Esophagus muscularis mucosa (tissue), 4 donors: ENCODE measurements around the gene STRN3. TPM values are rescaled to one million over a fixed set of nuclear protein-coding genes. Genes with fewer than 3 reads are reported as not detected.
"Not testable (repeated sequence)": the region's sequence is repeated elsewhere in the genome, so short reads cannot be mapped to it uniquely, and the experiment has no call there.

ENCODE experiments used
- DNase-seq: peaks from one replicate; pipeline ENCODE4 v3.0.0-alpha.2; 2017; ENCODE audit errors: extremely low spot score
- H3K27ac ChIP-seq, 4 donors: fragments of 200-600 bp; sonication (generic); replicated peaks in 1 of 4; 1 replicate in 3 of 4; 2 replicates in 1 of 4; pipeline ENCODE4 v1.5.1; 2016 to 2019; ENCODE audit warnings: mild to moderate bottlenecking in 1 of 4
- H3K27me3 ChIP-seq, 4 donors: fragments of 200-600 bp; sonication (generic); one replicate each; pipeline versions ENCODE4 v1.5.1 to v1.6.0; 2016 to 2019
- H3K36me3 ChIP-seq, 4 donors: fragments of 200-600 bp; sonication (generic); one replicate each; pipeline ENCODE4 v1.5.1; 2016 to 2019
- H3K4me1 ChIP-seq, 4 donors: fragments of 200-600 bp; sonication (generic); one replicate each; pipeline ENCODE4 v1.5.1; 2016 to 2019
- H3K4me3 ChIP-seq, 4 donors: fragments of 200-600 bp; sonication (generic); 1 replicate in 2 of 4; 2 replicates in 2 of 4; pipeline ENCODE4 v1.5.1; 2016 to 2019; ENCODE audit warnings: mild to moderate bottlenecking in 4 of 4, moderate library complexity in 1 of 4
- H3K9me3 ChIP-seq, 4 donors: fragments of 200-600 bp; sonication (generic); 1 replicate in 3 of 4; 2 replicates in 1 of 4; pipeline ENCODE4 v1.5.1; 2016 to 2019
- CTCF ChIP-seq, 3 experiments: fragments of 200-600 bp in 2 of 3; fragments of 450-650 bp in 1 of 3; sonication (generic) in 2 of 3; IDR thresholded peaks; one replicate each; pipeline ENCODE4 v1.5.1; 2017 to 2019; ENCODE audit warnings: antibody characterized with exemption in 3 of 3, mild to moderate bottlenecking in 2 of 3, moderate library complexity in 1 of 3
- EP300 ChIP-seq: sonication (generic); formaldehyde crosslinking; IDR thresholded peaks from one replicate; pipeline ENCODE4 v1.6.1; 2017; ENCODE audit warnings: antibody characterized with exemption
- POLR2A ChIP-seq: fragments of 450-650 bp; IDR thresholded peaks from one replicate; pipeline ENCODE4 v1.6.1; 2017; ENCODE audit warnings: antibody characterized with exemption, moderate library complexity, mild to moderate bottlenecking, low read depth
- POLR2AphosphoS5 ChIP-seq, 2 donors: sonication (generic); formaldehyde crosslinking; IDR thresholded peaks; one replicate each; pipeline ENCODE4 v1.6.1; 2017; ENCODE audit warnings: antibody characterized with exemption in 2 of 2
- WGBS: methylation state at CpG from one replicate; pipeline ENCODE4 v1.1.5; 2018; 5-methylcytosine and 5-hydroxymethylcytosine counted together
- intact Hi-C: fragments of 100-400 bp; cut with DNase I; formaldehyde crosslinking; loops from one replicate; pipeline ENCODE4 v1.15.1; 2023
- total RNA-seq, 4 donors: library from RNA; depleted of rRNA; stranded (reverse); fragments of >200 nt; gene quantifications; one replicate each; pipeline versions ENCODE4 v1.1.0 to v1.2.1, GENCODE V29; 2016

STRN3 gene
- total RNA-seq, 4 donors from 2014 or later: 54.5 to 90.1 (median 68.9) TPM

- DNase-seq: no peak
- Histone ChIP-seq H3K27ac (no peak overlapping the region), H3K36me3 (peaks cover 14 to 82% (median 55%) of the 10 kb centered on the region in 4 donors), H3K4me3 (no peak overlapping the region), H3K4me1 (peaks cover 0 to 2% (median 0%) of the 10 kb centered on the region in 4 donors), H3K9me3 (no peaks in the 10 kb centered on the region), H3K27me3 (no peaks in the 10 kb centered on the region)
- WGBS: 100% methylated on average over 2 of the region's 2 CpGs
- TF ChIP-seq POLR2AphosphoS5 (IDR thresholded peaks at IDR 0.05) (no peak), CTCF (IDR thresholded peaks at IDR 0.05) (no peak), POLR2A (no peak), EP300 (no peak)
- intact Hi-C loops: no loop called here
These were observed 76.5 kb downstream of the STRN3 start for GRCh38 chr14:30949651-30950050.

DNA sequence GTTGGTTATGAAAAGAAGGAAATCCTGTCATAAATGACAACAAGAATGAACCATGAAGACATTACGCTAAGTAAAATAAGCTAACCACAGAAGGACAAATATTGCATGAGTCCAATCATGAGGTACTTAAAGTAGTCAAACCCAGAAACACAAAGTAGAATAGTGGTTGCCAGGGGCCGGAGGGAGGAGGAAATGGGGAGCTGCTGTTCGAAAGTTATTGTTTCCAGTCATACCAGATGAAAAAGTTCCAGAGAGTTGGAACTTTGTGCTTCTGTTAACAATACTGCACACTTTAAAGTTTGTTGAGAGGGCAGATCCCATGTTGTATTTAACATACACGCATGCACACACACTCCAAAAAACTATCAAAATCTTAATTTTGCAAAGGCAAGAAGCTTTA is 82.5 kb downstream of the STRN3 start:
- peaks cover 14 to 51% (median 42%) of the 10 kb centered on the region in 4 donors for H3K36me3 ChIP-seq
- DNase-seq: no peak
- peaks cover 0 to 12% (median 4%) of the 10 kb centered on the region in 4 donors for H3K4me1 ChIP-seq
- H3K27me3 ChIP-seq: no peaks in the 10 kb centered on the region
- intact Hi-C loops: no loop called here
- WGBS: 83% methylated on average over 4 of the region's 4 CpGs
- no peak overlapping the region for H3K4me3 ChIP-seq
- TF ChIP-seq POLR2AphosphoS5 (IDR thresholded peaks at IDR 0.05): no peak
- no peak for TF ChIP-seq POLR2A
- no peak for TF ChIP-seq CTCF (IDR thresholded peaks at IDR 0.05)
- TF ChIP-seq EP300: no peak
- H3K27ac ChIP-seq: no peak overlapping the region
- no peaks in the 10 kb centered on the region for H3K9me3 ChIP-seq

- TF ChIP-seq POLR2AphosphoS5 (IDR thresholded peaks at IDR 0.05) (no peak), EP300 (no peak), POLR2A (no peak), CTCF (IDR thresholded peaks at IDR 0.05) (no peak)
- intact Hi-C loops: no loop called here
- H3K4me3 ChIP-seq: no peak overlapping the region
- no peaks in the 10 kb centered on the region for H3K9me3 ChIP-seq
- 96% methylated on average over 4 of the region's 4 CpGs for WGBS
- no peaks in the 10 kb centered on the region for H3K27me3 ChIP-seq
- peaks cover 0 to 12% (median 3%) of the 10 kb centered on the region in 4 donors for H3K4me1 ChIP-seq
- H3K36me3 ChIP-seq: peaks cover 0 to 42% (median 30%) of the 10 kb centered on the region in 4 donors
- DNase-seq: no peak
- no peak overlapping the region for H3K27ac ChIP-seq
These were observed 85.3 kb downstream of the STRN3 start for GRCh38 chr14:30940886-30941285.

DNA sequence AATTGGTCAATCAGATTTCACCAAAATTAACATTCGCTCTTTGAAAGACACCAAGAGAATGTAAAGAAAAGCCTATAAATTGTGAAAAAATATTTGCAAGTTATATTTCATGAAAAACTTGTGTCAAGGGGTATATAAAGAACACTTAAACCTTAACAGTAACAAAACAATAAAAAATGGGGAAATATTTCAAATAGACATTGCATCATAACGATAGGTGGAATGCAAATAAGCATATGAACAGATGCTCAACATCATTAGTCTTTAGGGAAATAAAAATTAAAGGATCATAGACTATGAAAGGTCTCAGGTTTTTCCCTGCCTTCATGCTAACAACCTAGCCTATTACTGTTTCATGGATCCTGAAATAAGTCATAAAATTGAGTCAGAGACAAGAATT is 87.6 kb downstream of the STRN3 start:
- TF ChIP-seq POLR2A: no peak
- TF ChIP-seq EP300: no peak
- TF ChIP-seq POLR2AphosphoS5 (IDR thresholded peaks at IDR 0.05): no peak
- TF ChIP-seq CTCF (IDR thresholded peaks at IDR 0.05): no peak
- H3K36me3 ChIP-seq: peaks cover 0 to 41% (median 30%) of the 10 kb centered on the region in 4 donors
- no peaks in the 10 kb centered on the region for H3K27me3 ChIP-seq
- DNase-seq: no peak
- no peak overlapping the region for H3K27ac ChIP-seq
- H3K4me1 ChIP-seq: peaks cover 0 to 12% (median 3%) of the 10 kb centered on the region in 4 donors
- H3K9me3 ChIP-seq: no peaks in the 10 kb centered on the region
- intact Hi-C loops: no loop called here
- no peak overlapping the region for H3K4me3 ChIP-seq
- 84% methylated on average over 2 of the region's 2 CpGs for WGBS

GRCh38 chr14:30935445-30935844 is 90.7 kb downstream of the STRN3 start:
- H3K27me3 ChIP-seq: no peaks in the 10 kb centered on the region
- H3K4me1 ChIP-seq: peaks cover 0 to 16% (median 13%) of the 10 kb centered on the region in 4 donors
- H3K27ac ChIP-seq: no peak overlapping the region
- intact Hi-C loops: no loop called here
- no peak overlapping the region for H3K4me3 ChIP-seq
- TF ChIP-seq EP300 (no peak), POLR2AphosphoS5 (IDR thresholded peaks at IDR 0.05) (no peak), CTCF (IDR thresholded peaks at IDR 0.05) (no peak), POLR2A (no peak)
- peaks cover 0 to 42% (median 27%) of the 10 kb centered on the region in 4 donors for H3K36me3 ChIP-seq
- no peaks in the 10 kb centered on the region for H3K9me3 ChIP-seq
- WGBS: 88% methylated on average over 2 of the region's 2 CpGs
- no peak for DNase-seq

- H3K9me3 ChIP-seq, H3K27ac ChIP-seq, intact Hi-C loops, DNase-seq, H3K4me3 ChIP-seq, H3K27me3 ChIP-seq: not testable (repeated sequence)
- Histone ChIP-seq H3K4me1 (peaks cover 3 to 22% (median 11%) of the 10 kb centered on the region in 4 donors), H3K36me3 (peaks cover 0 to 42% (median 27%) of the 10 kb centered on the region in 4 donors)
- WGBS: 99% methylated on average over 13 of the region's 13 CpGs
These were observed 92.2 kb downstream of the STRN3 start for GRCh38 chr14:30933937-30934336.
